Measurements from ENCODE around the gene FYB1.

DNA sequence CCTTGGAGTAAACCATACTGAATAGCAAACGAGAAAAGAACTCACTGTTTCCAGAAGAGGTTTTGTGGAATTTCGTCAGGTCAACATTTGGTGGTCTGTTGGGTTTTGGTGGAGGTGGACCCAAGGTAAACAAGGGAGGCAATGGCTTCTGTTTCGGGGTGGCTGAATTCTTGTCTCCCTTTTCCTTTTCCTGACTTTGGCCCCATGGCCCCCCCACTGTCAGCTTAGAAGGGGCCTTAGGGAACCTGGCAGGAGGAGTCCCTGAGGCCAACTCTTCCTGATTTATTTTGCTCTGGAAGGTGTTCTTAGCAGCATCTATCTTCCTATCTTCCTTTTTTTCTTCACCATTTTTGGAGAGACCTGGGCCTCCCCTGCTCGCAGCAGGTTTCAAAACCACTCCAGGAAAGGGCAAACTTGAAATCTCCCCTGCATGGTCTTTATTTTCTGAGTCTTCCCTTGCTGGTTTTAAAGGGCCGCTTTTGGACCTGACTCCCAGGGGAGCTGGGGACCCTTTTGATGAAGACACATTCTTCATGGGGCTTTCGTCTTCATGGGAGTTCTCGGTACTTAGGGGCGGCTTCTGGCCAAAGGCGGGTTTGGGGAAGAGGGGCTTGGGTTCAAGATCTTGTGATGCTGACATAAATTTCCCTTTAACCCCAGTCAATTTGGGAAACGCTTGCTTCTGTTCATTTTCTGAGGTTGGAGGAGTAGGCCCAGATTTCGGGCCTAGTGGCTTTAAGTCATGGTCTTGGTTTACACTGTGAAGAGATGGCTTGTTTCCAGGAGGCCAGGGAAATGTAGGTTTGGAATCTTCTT is 17.4 kb downstream of the FYB1 start:
- TF ChIP-seq, protein P1, sequence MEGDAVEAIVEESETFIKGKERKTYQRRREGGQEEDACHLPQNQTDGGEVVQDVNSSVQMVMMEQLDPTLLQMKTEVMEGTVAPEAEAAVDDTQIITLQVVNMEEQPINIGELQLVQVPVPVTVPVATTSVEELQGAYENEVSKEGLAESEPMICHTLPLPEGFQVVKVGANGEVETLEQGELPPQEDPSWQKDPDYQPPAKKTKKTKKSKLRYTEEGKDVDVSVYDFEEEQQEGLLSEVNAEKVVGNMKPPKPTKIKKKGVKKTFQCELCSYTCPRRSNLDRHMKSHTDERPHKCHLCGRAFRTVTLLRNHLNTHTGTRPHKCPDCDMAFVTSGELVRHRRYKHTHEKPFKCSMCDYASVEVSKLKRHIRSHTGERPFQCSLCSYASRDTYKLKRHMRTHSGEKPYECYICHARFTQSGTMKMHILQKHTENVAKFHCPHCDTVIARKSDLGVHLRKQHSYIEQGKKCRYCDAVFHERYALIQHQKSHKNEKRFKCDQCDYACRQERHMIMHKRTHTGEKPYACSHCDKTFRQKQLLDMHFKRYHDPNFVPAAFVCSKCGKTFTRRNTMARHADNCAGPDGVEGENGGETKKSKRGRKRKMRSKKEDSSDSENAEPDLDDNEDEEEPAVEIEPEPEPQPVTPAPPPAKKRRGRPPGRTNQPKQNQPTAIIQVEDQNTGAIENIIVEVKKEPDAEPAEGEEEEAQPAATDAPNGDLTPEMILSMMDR (IDR thresholded peaks at IDR 0.05): no peak
- TF ChIP-seq EZH2 (IDR thresholded peaks at IDR 0.05; ENCODE audit: borderline replicate concordance, insufficient read depth, low read depth, low read length, poor library complexity, severe bottlenecking): no peak

Data from B cell (primary cell).